ENCODE results near the gene TERT. TPM values are rescaled to one million over a fixed set of nuclear protein-coding genes. Genes with fewer than 3 reads are reported as not detected.

TERT gene
- total and polyA plus RNA-seq, 2 of the 8 experiments (the other 6 are each of a cell fraction or from before 2014, with no cell fraction given), result 13.1 to 23.1 TPM

GRCh38 chr5:1322955-1323802 lies 28.3 kb upstream of the TERT start (continued):
- no peak for TF ChIP-seq RNF2 (IDR thresholded peaks at IDR 0.05; ENCODE audit: borderline replicate concordance, low read depth, low read length, missing control alignments, poor library complexity, severe bottlenecking)
